HG03135 (cell line): ENCODE results near the gene MMP24OS.
"Not testable (repeated sequence)": the region's sequence is repeated elsewhere in the genome, so short reads cannot be mapped to it uniquely, and the experiment has no call there.

Source experiments
- ATAC-seq: cut with Tn5 transposase; IDR thresholded peaks from one replicate; pipeline ENCODE4 v1.9.1; 2021; ENCODE audit warnings: mild to moderate bottlenecking, moderate library complexity; ENCODE audit not compliant: unreplicated experiment

The MMP24OS gene

DNA sequence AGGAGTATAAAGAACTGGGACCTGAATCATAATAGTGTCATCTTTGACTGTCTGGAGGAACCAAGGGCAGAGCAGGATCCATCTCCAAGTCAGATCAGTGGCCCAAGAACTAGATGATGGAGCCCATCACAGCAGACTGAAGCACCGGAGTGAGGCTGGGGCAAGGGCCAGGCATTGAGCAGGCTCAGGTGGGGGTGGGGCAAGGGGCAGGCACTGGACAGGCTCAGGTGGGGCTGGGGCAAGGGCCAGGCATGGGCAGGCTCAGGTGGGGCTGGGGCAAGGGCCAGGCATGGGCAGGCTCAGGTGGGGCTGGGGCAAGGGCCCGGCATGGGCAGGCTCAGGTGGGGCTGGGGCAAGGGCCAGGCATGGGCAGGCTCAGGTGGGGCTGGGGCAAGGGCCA is 25.3 kb downstream of the MMP24OS start:
- ATAC-seq = not testable (repeated sequence)

DNA sequence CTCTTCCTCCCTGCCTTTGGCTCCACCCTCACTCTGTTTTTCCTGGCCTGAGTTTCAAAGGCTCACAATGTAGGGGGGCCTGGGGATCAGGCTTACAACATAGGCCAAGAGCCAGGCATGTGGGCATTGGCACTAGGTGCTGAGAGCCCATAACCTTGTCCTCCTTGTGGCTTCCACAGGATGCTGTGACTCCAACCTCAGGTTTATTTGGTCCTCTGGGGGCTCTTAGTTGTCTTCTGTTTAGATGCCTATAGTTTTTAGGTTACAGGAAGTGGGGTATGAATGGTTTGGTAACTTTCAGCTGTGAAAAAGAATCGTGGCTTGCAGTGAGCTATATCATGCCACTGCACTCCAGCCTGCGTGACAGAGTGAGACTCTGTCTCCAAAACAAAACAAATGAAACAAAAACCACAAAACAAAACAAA is 25.9 kb downstream of the MMP24OS start:
- ATAC-seq = peak; percentile 86

DNA sequence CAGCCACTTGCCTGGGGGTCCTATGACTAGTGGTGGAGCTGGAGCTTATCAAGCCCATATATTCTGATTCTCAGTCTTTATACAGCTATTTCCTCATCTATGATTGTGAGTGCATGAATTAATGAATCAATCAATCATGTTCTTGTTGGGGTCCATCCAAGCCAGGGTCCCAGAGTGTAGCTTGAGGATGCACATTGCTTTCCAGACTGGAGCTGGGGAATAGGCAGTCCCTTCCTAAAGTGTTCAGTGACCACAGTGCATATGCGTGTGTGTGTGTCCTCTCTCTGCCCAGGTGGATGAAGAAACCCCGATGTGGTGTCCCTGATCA is 26.3 kb downstream of the MMP24OS start:
- no peak for ATAC-seq

DNA sequence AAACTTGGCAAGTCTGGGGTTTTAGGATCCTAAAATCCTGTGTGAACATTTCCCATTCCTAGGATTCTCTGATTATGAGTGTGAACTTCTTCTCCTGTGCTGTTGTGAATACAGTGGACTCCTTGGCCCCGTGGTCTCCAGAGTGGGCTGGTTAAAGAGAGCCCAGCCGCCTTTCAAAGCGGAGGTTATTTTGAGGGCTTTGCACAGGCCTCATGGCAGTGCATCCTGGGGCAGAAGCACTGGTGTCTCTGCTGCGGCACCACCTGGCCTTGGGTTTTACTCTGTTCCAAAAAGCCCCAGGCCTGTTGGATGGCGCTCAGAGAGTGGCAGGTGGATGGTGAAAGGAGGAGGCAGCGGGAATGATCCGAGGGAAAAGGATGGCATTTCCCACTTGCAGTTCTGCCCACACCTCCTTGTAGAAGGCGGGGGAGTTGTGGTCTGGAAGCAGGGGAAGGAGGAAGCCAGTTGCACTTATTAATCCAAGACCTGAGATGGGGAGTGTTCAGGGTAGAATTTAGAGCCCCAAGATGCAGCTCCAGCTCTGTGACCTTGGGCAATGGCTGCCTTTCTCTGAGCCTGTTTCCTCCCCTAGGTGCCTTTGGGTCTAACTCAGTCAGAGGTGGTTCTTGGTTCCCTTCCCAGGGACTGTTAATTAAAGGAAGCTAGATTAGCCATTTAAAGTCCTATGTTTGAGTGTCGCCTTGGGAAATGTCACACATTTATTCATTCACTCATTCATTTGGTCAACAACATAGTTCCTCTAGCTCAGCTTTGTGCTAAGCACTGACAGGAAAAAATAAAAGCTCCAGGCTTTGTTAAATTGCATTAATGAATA is 29.1 kb downstream of the MMP24OS start:
- no peak for ATAC-seq

DNA sequence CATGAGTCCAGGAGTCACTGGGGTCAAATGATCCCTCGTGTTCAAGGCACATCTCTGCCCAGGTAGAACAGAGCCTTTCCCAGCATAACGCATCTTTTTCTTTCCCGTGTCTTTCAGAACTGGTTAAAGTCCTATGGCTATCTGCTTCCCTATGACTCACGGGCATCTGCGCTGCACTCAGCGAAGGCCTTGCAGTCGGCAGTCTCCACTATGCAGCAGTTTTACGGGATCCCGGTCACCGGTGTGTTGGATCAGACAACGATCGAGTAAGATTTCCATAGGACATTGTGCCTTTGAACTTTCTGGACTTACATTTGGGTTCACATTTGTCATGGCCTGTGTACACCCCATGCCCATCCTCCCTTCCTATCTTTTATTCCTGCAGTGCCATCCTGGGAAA is 31.2 kb downstream of the MMP24OS start:
- ATAC-seq = no peak

DNA sequence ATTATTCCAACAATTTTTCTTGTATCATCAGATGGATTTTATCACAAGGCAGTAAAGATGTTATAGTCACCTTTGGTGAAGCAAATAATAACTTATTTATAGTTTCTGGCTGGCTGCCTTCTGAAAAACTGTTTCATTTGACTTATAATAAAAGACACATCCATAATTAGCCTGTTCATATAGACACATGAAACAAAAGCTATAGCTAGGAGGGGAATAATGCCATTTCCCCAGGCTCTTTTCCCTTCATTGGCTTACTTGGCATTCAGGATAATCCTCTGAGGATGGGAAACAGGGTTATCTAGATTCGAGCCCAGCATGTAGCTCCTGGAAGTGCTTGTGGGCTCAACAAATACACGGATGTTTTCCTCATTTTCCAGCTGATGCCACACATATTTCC is 33.9 kb downstream of the MMP24OS start:
- ATAC-seq = no peak

DNA sequence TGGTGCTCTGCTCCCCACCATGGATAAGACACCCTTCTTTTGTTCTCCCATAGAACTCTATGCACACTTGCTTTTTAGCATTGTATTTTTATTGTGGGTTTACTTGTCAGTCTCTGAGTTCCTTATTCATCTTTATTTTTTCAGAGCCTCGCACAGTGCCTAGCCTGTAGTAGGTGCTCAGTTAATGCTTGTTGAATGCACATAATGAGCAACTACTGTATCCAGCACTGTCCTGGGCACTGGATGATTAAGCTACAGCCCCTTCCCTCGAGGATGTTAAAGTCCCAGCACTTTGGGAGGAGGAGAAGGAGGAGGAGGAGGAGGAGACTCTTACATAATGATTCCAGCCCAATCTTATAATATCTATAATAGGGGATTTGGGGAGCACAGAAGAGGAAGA is 34.6 kb downstream of the MMP24OS start:
- no peak for ATAC-seq

DNA sequence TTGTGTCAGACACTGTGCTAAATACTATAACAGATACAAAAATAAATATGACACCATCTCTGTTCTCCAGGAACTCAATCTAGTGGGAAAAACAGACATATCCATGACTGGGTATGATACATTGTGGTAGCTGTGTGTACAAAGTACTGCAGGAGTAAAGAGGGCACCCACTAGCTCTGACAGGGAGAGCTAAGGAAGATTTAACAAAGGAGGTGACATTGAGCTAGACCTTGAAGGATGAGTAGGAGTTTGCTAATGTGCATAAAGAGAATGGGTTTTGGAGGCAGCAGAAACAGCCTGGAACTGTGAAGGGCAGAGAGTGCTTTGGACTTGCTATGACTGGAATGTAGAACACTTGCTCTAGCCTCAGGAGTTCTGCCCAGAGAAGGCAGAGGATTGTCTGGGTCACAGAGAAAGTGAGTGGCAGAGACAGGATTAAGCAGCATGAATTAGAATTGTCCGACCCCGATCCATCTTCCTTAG is 37.1 kb downstream of the MMP24OS start:
- ATAC-seq = no peak

DNA sequence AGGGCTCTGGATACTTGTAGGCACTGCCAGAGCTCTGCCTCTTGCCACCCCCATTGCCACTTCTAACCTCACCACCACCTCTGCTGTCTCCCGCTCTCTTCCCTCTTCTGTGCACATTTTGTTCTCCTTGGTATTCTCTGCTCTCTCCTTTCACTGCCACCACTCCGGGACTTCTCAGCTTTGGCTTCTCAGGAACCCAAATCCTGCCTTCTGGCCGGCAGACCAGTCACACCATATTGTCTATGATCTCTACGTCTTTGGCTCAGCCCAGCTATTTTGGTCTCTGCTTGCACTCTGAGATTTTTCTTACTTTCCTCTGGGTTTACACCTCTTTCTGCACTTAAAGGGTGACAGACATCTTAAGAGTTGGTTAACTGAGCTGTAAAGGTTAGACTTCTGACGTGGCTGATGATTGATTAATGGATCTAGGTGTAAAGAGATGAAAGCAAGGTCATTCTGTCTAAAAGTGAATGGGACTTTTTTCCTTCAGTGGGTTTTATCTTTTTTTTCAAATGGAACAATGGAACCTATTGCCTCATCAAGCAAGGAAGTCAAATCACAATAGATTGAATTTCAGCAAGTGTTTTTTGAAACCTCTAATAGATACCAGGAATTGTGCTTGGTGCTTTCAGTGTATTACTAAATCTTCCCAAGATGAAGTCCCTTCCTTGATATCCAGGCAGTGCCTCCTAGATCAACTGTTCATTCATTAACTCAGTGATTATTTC is 37.7 kb downstream of the MMP24OS start:
- no peak for ATAC-seq

DNA sequence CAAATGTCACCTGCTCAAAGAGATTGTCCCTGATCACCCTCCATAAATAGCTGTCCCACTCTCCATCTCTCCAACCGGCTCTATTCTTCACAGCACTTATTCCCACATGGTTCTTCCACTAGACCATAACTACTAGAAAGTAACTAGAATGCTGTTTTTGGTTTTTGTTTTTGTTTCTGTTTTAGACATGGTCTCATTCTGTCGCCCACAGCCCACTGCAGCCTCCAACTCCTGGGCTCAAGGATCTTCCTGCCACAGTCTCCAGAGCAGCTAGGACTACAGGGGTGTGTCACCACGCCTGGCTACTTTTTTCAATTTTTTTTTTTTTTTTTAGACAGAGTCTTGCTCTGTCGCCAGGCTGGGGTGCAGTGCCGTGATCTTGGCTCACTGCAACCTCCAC is 39.2 kb downstream of the MMP24OS start:
- no peak for ATAC-seq

DNA sequence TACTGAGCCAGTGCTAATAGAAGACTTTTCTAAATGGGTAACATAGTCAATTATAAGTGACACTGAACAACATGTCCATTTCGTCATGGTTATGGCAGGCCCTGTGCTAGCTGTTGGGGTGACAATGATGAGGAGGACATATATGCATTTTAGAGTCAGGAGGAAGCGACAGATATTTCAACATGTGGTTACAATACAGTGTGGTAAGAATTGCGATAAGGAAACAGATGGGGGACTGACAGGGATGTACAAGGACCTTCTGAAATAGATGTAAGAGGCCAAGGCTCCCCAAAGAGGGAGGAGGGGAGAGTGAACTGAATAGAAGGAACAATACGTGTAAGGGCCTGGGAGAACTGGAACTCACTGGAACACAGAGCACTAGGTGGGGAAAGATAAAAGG is 39.8 kb downstream of the MMP24OS start:
- no peak for ATAC-seq

DNA sequence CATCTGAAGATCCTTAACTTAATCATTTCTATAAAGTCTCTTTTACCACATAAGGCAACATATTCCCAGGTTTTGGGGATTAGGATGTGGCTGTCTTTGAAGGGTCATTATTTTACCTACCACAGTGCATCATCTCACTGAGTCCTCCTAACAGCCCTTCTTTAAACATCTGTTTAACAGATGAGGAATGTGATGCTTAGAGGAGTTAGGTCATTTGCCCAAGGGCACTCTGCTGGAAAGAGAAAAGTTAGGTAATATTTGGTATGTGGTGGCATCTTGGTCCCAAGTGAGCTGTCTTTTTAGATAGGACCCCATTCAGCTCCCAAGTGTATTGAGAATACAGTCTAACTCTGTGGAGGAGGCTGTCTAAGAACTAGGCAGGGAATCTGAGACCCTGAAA is 40.4 kb downstream of the MMP24OS start:
- no peak for ATAC-seq

DNA sequence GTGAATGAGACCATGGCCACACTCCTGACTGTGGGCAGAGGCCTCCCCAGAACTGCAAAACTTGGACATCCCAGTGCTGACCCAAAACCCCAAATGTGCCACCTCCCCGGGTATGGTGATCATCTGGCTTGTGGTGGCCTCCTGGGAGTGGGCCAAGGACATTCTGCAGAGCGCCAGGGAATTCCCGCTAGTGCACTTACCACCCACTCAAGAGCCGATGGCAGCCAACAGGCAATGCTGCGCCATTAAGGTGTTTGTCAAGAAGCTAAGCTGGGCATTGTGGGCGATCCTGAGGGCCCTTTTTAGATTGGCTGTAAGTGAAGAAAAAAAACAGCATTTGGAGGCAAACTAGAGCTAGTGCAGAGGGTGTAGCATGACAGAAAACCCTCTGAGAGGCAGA is 42.0 kb downstream of the MMP24OS start:
- no peak for ATAC-seq

DNA sequence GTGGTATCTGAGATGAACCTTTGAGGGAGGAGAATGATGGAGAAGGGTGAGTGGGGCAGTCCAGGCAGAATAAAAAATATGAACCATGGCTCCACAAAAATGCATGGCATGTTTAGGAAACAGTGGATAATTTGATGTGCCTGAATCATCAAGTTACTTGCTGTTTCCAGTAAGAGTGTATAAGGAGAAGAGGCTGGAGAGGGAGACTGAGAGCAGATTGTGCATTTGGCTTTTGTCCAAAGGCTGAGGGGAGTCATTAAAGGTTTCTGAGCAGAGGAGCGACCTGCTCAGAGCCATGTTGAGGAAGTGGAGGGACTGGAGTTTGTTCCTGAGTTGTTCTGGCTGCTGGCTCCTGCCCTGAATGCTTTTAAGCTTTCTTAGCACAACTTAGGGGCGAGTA is 45.3 kb downstream of the MMP24OS start:
- no peak for ATAC-seq

DNA sequence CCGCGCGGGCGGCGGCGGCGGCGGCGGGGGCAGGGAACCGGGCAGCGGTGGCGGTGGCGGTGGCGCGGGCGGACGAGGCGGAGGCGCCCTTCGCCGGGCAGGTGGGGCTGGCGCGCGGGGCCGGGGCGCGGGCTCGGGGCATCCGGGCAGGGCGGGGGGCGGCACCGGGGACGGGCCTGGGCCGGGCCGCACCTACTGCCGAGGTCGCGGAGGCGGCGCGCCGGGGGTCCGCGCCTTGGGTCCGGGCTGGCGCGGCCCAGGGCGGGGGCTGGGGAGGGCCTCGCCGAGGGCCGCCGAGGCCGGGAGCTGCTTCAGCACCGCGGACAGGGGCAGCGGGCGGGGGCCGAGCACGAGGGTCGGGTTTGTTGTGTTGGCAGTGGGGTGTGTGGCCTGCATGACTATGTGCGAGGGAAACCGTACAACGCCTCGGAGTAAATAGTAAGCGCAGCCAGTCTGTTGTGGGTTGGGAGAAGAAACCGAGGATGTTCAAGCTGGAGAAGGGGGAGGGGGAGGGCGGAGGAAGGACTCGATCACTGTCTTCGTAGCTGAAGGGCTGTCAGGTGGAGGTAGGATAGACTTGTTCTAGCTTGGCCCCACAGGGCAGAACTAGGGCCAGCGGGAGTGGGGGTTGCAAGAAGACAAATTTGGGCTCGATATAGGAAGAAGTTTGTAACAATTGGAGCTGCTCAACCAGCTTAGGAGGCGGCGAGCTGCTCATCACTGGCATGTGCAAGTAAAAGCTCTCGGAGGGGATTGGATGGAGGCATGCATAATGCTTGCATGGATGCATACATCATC is 50.8 kb downstream of the MMP24OS start:
- ATAC-seq = no peak
